Lower leg skin (tissue), 3 donors: ENCODE data around the gene NBAS.

Experiments
- CTCF ChIP-seq, 3 donors: fragments of 450-650 bp; IDR thresholded peaks; one replicate each; pipeline ENCODE4 v1.5.1; 2016; ENCODE audit warnings: antibody characterized with exemption in 3 of 3, mild to moderate bottlenecking in 3 of 3, moderate library complexity in 2 of 3
- POLR2A ChIP-seq, 2 donors: fragments of 450-650 bp; IDR thresholded peaks; one replicate each; pipeline ENCODE4 v1.6.1; 2016 to 2017; ENCODE audit warnings: antibody characterized with exemption in 2 of 2, mild to moderate bottlenecking in 1 of 2, moderate library complexity in 1 of 2

DNA sequence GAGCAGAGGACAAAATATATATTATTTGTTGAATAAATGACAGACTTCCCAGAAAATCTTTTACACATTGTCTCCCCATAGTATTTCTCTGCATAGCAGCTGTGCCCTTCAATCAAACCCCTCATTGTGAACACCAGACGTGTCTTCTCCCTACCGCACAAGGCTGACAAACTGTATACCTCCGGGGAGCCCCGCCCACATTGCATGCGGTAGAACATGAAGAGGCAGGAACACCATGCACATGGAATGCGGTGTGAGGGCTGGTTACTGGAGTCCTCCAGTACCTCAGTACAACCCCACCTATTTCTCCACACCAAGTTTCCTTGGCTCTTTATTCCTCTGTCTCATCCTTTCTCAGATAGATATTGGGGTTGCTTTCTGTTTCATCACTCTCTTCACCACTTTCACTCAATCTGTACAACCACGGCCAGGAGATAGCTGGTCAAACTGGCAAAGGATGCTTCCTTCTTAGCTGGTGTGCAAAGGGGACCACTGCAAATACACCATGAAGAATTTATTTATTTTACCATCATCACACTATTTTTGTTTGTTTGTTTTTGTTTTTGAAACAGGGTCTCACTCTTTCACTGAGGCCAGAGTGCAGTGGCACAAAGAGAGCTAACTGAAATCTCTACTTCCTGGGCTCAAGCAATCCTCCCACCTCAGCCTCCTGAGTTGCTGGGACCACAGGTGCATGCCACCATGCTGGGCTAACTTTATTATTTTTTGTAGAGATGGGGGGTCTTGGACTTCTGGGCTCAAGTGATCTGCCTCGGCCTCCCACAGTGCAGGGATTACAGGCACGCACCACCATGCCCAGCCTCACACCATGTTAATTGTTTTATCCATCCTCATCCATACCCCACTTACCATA is 2.3 kb upstream of the NBAS start:
- TF ChIP-seq CTCF (IDR thresholded peaks at IDR 0.05): no peak
- TF ChIP-seq POLR2A (IDR thresholded peaks at IDR 0.05): no peak
